Measurements from ENCODE around the gene MMP15. TPM values are rescaled to one million over a fixed set of nuclear protein-coding genes. Genes with fewer than 3 reads are reported as not detected.
"Not testable (repeated sequence)": the region's sequence is repeated elsewhere in the genome, so short reads cannot be mapped to it uniquely, and the experiment has no call there.

The MMP15 gene
- total RNA-seq, 5 donors from 2014 or later (not counting 1 experiment from before 2014, with no cell fraction given) = 0.30 to 1.3 (median 0.85) TPM

- ATAC-seq (replicated peaks in 1 of 4) (no peak), DNase-seq (no peak)
- Mint-ChIP-seq H3K9me3 (no peaks in the 10 kb centered on the region), H3K27me3 (no peaks in the 10 kb centered on the region), H3K4me1 (peaks cover 0 to 4% (median 2%) of the 10 kb centered on the region in 3 donors), H3K36me3 (no peaks in the 10 kb centered on the region), H3K27ac (no peak overlapping the region), H3K4me3 (no peak overlapping the region)
- Histone ChIP-seq H3K4me3 (ENCODE audit: control insufficient read depth in 1 of 2, extremely low read depth in 1 of 2, low read length in 1 of 2) (no peak overlapping the region), H3K36me3 (ENCODE audit: control insufficient read depth in 2 of 2, extremely low read depth in 1 of 2, insufficient read depth in 1 of 2, low read length in 1 of 2) (no peaks in the 10 kb centered on the region), H3K4me1 (ENCODE audit: control insufficient read depth in 1 of 2, extremely low read depth in 1 of 2, insufficient read depth in 2 of 2, low read length in 2 of 2) (no peaks in the 10 kb centered on the region), H3K27me3 (replicated peaks in 1 of 2; ENCODE audit: control insufficient read depth in 2 of 2, extremely low read depth in 1 of 2, insufficient read depth in 2 of 2, low read length in 1 of 2) (peaks cover 0 to 8% of the 10 kb centered on the region in 2 experiments), H3K9me3 (no peaks in the 10 kb centered on the region), H3K27ac (ENCODE audit: low read length) (no peak overlapping the region)
- 81% methylated on average over 16 of the region's 21 CpGs for WGBS (ENCODE audit: insufficient coverage)
- CTCF ChIA-PET = no interaction called here
- POLR2A ChIA-PET = no interaction called here
These were observed 60.2 kb downstream of the MMP15 start for GRCh38 chr16:58085584-58086251.

GRCh38 chr16:58086381-58087208 lies 61.0 kb downstream of the MMP15 start:
- no peaks in the 10 kb centered on the region for H3K27me3 Mint-ChIP-seq
- no peak overlapping the region for H3K4me3 Mint-ChIP-seq
- peaks cover 0 to 4% (median 2%) of the 10 kb centered on the region in 3 donors for H3K4me1 Mint-ChIP-seq
- ChIA-PET CTCF (interaction anchor here in 1 of 2 donors (0.5 kb wide), 1 partner anchor 1595 kb away, joined by 4 read pairs; no protein-coding TSS in a partner anchor), POLR2A (no interaction called here)
- Histone ChIP-seq H3K36me3 (ENCODE audit: control insufficient read depth in 2 of 2, extremely low read depth in 1 of 2, insufficient read depth in 1 of 2, low read length in 1 of 2) (no peaks in the 10 kb centered on the region), H3K9me3 (no peaks in the 10 kb centered on the region), H3K27me3 (replicated peaks in 1 of 2; ENCODE audit: control insufficient read depth in 2 of 2, extremely low read depth in 1 of 2, insufficient read depth in 2 of 2, low read length in 1 of 2) (peaks cover 0 to 6% of the 10 kb centered on the region in 2 experiments), H3K27ac (ENCODE audit: low read length) (no peak overlapping the region), H3K4me1 (ENCODE audit: control insufficient read depth in 1 of 2, extremely low read depth in 1 of 2, insufficient read depth in 2 of 2, low read length in 2 of 2) (no peaks in the 10 kb centered on the region), H3K4me3 (ENCODE audit: control insufficient read depth in 1 of 2, extremely low read depth in 1 of 2, low read length in 1 of 2) (no peak overlapping the region)
- no peaks in the 10 kb centered on the region for H3K9me3 Mint-ChIP-seq
- no peaks in the 10 kb centered on the region for H3K36me3 Mint-ChIP-seq
- 92% methylated on average over 19 of the region's 19 CpGs for WGBS (ENCODE audit: insufficient coverage)
- DNase-seq (no peak), ATAC-seq (replicated peaks in 1 of 4) (no peak)
- H3K27ac Mint-ChIP-seq = no peak overlapping the region

DNA sequence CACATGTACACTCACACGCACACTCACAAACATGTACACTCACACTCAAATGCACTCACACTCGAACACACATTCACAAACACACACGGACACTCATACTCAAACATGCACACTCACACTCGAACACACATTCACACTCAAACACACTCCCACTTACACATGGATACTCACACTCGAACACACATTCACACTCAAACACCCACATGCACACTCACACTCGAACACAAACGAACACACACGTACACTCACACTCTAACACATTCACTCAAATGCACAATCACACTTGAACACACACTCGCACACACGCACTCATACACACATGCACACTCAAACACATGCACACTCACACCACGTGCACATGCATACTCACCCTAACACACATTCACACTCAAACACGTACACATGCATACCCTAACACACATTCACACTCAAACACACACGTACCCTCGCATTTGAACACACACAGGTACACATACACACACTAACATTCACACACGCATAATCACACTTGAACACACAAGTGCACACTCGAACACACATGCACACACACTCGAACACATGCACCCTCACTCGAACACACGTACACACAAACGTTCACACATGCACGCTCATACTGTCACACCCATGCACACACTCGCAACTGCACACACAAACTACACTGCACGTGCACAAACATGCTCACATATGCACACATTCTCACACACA lies 61.8 kb downstream of the MMP15 start:
- no peak overlapping the region for H3K4me3 Mint-ChIP-seq
- H3K4me1 Mint-ChIP-seq = peaks cover 0 to 4% (median 2%) of the 10 kb centered on the region in 3 donors
- no peaks in the 10 kb centered on the region for H3K27me3 Mint-ChIP-seq
- peaks cover 0 to 6% of the 10 kb centered on the region in 2 experiments for H3K27me3 ChIP-seq (replicated peaks in 1 of 2; ENCODE audit: control insufficient read depth in 2 of 2, extremely low read depth in 1 of 2, insufficient read depth in 2 of 2, low read length in 1 of 2)
- H3K4me3 ChIP-seq (ENCODE audit: control insufficient read depth in 1 of 2, extremely low read depth in 1 of 2, low read length in 1 of 2) = no peak overlapping the region
- no peaks in the 10 kb centered on the region for H3K36me3 Mint-ChIP-seq
- no peak overlapping the region for H3K27ac ChIP-seq (ENCODE audit: low read length)
- H3K9me3 ChIP-seq = no peaks in the 10 kb centered on the region
- no peak for DNase-seq
- no peaks in the 10 kb centered on the region for H3K4me1 ChIP-seq (ENCODE audit: control insufficient read depth in 1 of 2, extremely low read depth in 1 of 2, insufficient read depth in 2 of 2, low read length in 2 of 2)
- no peak overlapping the region for H3K27ac Mint-ChIP-seq
- ATAC-seq (replicated peaks in 1 of 4) = no peak
- no peaks in the 10 kb centered on the region for H3K36me3 ChIP-seq (ENCODE audit: control insufficient read depth in 2 of 2, extremely low read depth in 1 of 2, insufficient read depth in 1 of 2, low read length in 1 of 2)
- 97% methylated on average over 23 of the region's 23 CpGs for WGBS (ENCODE audit: insufficient coverage)
- H3K9me3 Mint-ChIP-seq = no peaks in the 10 kb centered on the region
- CTCF ChIA-PET = no interaction called here
- POLR2A ChIA-PET = no interaction called here

DNA sequence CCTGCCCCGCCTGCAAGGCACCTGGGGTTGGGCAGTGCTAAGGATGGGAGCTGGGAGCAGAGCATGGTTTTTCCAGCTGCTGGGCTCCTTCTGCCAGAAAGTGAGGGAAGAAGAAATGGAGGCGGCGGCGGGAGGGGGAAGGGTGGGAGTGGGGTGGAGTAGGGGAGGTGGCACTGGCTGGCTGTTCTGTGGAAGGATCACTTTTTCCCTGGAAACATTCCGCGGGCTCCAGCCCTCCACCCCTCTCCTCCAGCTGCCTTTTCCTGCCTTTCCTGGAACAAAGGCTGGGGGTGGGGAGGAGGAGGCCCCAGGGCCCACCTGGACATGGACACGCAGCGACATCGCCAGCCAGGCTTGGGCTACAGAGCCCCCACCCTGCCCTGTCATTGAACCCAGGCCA lies 62.5 kb downstream of the MMP15 start:
- Mint-ChIP-seq H3K27me3 (no peaks in the 10 kb centered on the region), H3K27ac (no peak overlapping the region), H3K9me3 (no peaks in the 10 kb centered on the region), H3K36me3 (no peaks in the 10 kb centered on the region), H3K4me1 (peaks cover 0 to 4% (median 2%) of the 10 kb centered on the region in 3 donors), H3K4me3 (no peak overlapping the region)
- H3K27me3 ChIP-seq (replicated peaks in 1 of 2; ENCODE audit: control insufficient read depth in 2 of 2, extremely low read depth in 1 of 2, insufficient read depth in 2 of 2, low read length in 1 of 2) = peaks cover 0 to 6% of the 10 kb centered on the region in 2 experiments
- H3K4me3 ChIP-seq (ENCODE audit: control insufficient read depth in 1 of 2, extremely low read depth in 1 of 2, low read length in 1 of 2) = no peak overlapping the region
- no peaks in the 10 kb centered on the region for H3K9me3 ChIP-seq
- DNase-seq = no peak
- no peaks in the 10 kb centered on the region for H3K4me1 ChIP-seq (ENCODE audit: control insufficient read depth in 1 of 2, extremely low read depth in 1 of 2, insufficient read depth in 2 of 2, low read length in 2 of 2)
- POLR2A ChIA-PET = no interaction called here
- H3K36me3 ChIP-seq (ENCODE audit: control insufficient read depth in 2 of 2, extremely low read depth in 1 of 2, insufficient read depth in 1 of 2, low read length in 1 of 2) = no peaks in the 10 kb centered on the region
- ATAC-seq (replicated peaks in 1 of 4) = no peak
- H3K27ac ChIP-seq (ENCODE audit: low read length) = no peak overlapping the region
- no CpG with 5 or more reads among the region's 9 CpGs for WGBS (ENCODE audit: insufficient coverage)
- CTCF ChIA-PET = no interaction called here

DNA sequence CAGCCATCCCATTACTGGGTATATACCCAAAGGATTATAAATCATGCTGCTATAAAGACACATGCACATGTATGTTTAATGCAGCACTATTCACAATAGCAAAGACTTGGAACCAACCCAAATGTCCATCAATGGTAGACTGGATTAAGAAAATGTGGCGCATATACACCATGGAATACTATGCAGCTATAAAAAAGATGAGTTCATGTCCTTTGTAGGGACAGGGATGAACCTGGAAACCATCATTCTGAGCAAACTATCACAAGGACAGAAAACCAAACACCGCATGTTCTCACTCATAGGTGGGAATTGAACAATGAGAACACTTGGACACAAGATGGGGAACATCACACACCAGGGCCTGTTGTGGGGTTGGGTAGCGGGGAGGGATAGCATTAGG lies 64.8 kb downstream of the MMP15 start:
- H3K27ac ChIP-seq (ENCODE audit: low read length); CTCF ChIA-PET; ATAC-seq (replicated peaks in 1 of 4); H3K4me1 ChIP-seq (ENCODE audit: control insufficient read depth in 1 of 2, extremely low read depth in 1 of 2, insufficient read depth in 2 of 2, low read length in 2 of 2); DNase-seq; POLR2A ChIA-PET; H3K9me3 ChIP-seq; H3K27ac Mint-ChIP-seq; H3K27me3 Mint-ChIP-seq; H3K36me3 Mint-ChIP-seq; H3K4me3 ChIP-seq (ENCODE audit: control insufficient read depth in 1 of 2, extremely low read depth in 1 of 2, low read length in 1 of 2); H3K9me3 Mint-ChIP-seq; H3K4me1 Mint-ChIP-seq; H3K27me3 ChIP-seq (replicated peaks in 1 of 2; ENCODE audit: control insufficient read depth in 2 of 2, extremely low read depth in 1 of 2, insufficient read depth in 2 of 2, low read length in 1 of 2); H3K36me3 ChIP-seq (ENCODE audit: control insufficient read depth in 2 of 2, extremely low read depth in 1 of 2, insufficient read depth in 1 of 2, low read length in 1 of 2); H3K4me3 Mint-ChIP-seq: not testable (repeated sequence)
- no CpG with 5 or more reads among the region's 3 CpGs for WGBS (ENCODE audit: insufficient coverage)

DNA sequence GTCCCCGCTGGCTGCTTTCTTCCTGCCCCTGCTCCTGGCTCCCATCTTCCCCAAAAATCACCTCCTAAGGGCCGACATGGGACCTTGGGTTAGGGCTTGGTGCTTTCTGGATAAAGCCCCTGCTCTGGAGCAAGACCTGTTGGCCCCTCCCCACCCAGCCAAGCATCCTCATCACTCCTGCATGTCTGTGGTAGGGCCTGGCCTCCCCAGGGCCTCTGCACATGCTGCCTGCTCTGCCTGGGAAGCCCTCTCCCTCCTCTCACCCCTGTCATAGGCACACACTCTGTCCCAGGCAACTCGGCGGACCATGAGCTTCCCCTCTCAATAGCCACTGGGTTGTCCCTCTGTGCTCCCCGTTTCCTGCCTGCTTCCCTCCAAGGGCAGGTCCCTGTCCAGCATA lies 68.5 kb downstream of the MMP15 start:
- ATAC-seq (replicated peaks in 1 of 4) = no peak
- H3K4me1 Mint-ChIP-seq = peaks cover 2 to 15% (median 4%) of the 10 kb centered on the region in 3 donors

More for the DNA sequence above, 68.5 kb downstream of the MMP15 start:
- Mint-ChIP-seq H3K36me3 (no peaks in the 10 kb centered on the region), H3K27ac (no peak overlapping the region), H3K27me3 (peaks cover 0 to 5% of the 10 kb centered on the region in 2 donors), H3K9me3 (no peaks in the 10 kb centered on the region), H3K4me3 (no peak overlapping the region)
- Histone ChIP-seq H3K9me3 (no peaks in the 10 kb centered on the region), H3K4me1 (ENCODE audit: control insufficient read depth in 1 of 2, extremely low read depth in 1 of 2, insufficient read depth in 2 of 2, low read length in 2 of 2) (peaks cover 0 to 7% of the 10 kb centered on the region in 2 experiments), H3K36me3 (ENCODE audit: control insufficient read depth in 2 of 2, extremely low read depth in 1 of 2, insufficient read depth in 1 of 2, low read length in 1 of 2) (no peaks in the 10 kb centered on the region), H3K27me3 (replicated peaks in 1 of 2; ENCODE audit: control insufficient read depth in 2 of 2, extremely low read depth in 1 of 2, insufficient read depth in 2 of 2, low read length in 1 of 2) (peaks cover 0 to 21% of the 10 kb centered on the region in 2 experiments), H3K27ac (ENCODE audit: low read length) (no peak overlapping the region), H3K4me3 (ENCODE audit: control insufficient read depth in 1 of 2, extremely low read depth in 1 of 2, low read length in 1 of 2) (no peak overlapping the region)
- ChIA-PET POLR2A (no interaction called here), CTCF (interaction anchor here in 1 of 2 donors (0.7 kb wide), 1 partner anchor 40 kb away, joined by 3 read pairs; no protein-coding TSS in a partner anchor)
- WGBS (ENCODE audit: insufficient coverage) = 87% methylated on average over 3 of the region's 5 CpGs
- DNase-seq = no peak

All from T-cell (primary cell).